Effector memory CD4-positive, alpha-beta T cell (primary cell): ENCODE data around the gene KNOP1.

Experiments
- DNase-seq, 3 donors: peaks; one replicate each; pipeline ENCODE4 v3.0.0-alpha.2; 2020
- H3K27ac ChIP-seq: 2 replicates; pipeline ENCODE4 v1.7.0; 2013; ENCODE audit warnings: mild to moderate bottlenecking, low read length, moderate library complexity; ENCODE audit not compliant: insufficient read depth, poor library complexity, severe bottlenecking
- H3K27me3 ChIP-seq: replicated peaks from 2 replicates; pipeline ENCODE4 v1.7.0; 2013; ENCODE audit warnings: mild to moderate bottlenecking, low read length; ENCODE audit not compliant: insufficient read depth, control insufficient read depth, poor library complexity, severe bottlenecking
- H3K36me3 ChIP-seq: 2 replicates; pipeline ENCODE4 v1.7.0; 2013; ENCODE audit warnings: mild to moderate bottlenecking, low read length, moderate library complexity; ENCODE audit not compliant: control insufficient read depth, insufficient read depth
- H3K4me1 ChIP-seq: 2 replicates; pipeline ENCODE4 v1.7.0; 2013; ENCODE audit warnings: low read length, mild to moderate bottlenecking; ENCODE audit not compliant: control insufficient read depth, insufficient read depth, poor library complexity, severe bottlenecking
- H3K4me3 ChIP-seq: 2 replicates; pipeline ENCODE4 v1.7.0; 2013; ENCODE audit warnings: low read length, low read depth, mild to moderate bottlenecking; ENCODE audit not compliant: insufficient read depth, poor library complexity, severe bottlenecking
- H3K9me3 ChIP-seq: 2 replicates; pipeline ENCODE4 v1.7.0; 2013; ENCODE audit warnings: mild to moderate bottlenecking, low read length, moderate library complexity; ENCODE audit not compliant: control insufficient read depth
- total RNA-seq, 3 donors: gene quantifications; one replicate each; lab custom pipeline; 2026; lab: John Stamatoyannopoulos, UW

The KNOP1 gene, protein sequence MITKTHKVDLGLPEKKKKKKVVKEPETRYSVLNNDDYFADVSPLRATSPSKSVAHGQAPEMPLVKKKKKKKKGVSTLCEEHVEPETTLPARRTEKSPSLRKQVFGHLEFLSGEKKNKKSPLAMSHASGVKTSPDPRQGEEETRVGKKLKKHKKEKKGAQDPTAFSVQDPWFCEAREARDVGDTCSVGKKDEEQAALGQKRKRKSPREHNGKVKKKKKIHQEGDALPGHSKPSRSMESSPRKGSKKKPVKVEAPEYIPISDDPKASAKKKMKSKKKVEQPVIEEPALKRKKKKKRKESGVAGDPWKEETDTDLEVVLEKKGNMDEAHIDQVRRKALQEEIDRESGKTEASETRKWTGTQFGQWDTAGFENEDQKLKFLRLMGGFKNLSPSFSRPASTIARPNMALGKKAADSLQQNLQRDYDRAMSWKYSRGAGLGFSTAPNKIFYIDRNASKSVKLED
- total RNA-seq, result 12.4 to 20.1 (median 15.2) reads per million in 3 donors

DNA sequence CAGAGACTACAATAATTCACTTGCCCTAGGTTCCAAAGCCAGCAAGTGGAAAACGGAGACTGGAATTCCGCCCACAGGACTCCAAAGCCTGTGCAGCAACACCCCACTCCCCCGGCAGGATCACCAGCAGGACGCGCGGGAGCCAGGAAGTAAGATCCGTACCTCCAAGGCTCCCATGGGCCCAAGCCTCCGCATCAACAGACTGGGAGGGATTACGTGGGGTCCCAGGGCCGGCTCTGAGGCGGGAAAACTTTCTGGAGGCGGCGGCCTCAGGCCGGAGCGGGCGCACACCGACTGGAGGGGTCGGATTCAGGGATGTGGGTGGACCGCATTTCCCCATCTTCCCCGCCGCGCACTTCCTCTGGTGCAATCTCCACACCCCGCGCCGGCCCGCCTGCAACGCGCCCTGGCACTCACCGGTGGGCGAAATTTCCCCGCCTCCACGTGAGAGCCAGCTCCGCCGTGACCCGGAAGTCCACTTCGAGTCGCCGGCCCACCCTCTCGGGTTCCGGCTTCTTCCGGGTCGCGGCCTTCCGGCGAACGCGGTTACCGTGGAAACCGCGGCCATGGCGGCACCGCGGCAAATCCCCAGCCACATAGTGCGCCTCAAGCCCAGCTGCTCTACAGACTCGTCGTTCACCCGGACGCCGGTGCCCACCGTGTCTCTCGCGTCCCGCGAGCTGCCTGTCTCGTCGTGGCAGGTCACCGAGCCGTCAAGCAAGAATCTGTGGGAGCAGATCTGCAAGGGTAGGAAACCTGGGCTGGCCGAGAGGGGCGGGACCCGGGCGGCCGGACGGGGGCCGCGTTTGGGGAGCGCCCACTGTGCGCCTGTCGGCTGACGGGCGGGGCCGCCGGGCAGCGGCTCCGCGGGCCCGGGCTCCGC is at the start of gene KNOP1, which contains the start of gene IQCK:
TSS of gene KNOP1 (minus strand) at position 487 of the 883 bp plus-strand sequence. CDS start 3,192 bp downstream, outside the sequence.
TSS of gene IQCK (plus strand) at position 531 of the 883 bp plus-strand sequence. CDS start at position 567, 36 bp downstream.
- peaks cover 17% of the 10 kb centered on the region for H3K36me3 ChIP-seq
- H3K4me1 ChIP-seq, result peaks cover 4% of the 10 kb centered on the region
- H3K27ac ChIP-seq, result peak within 1 kb of the TSS; percentile 75
- no peaks in the 10 kb centered on the region for H3K27me3 ChIP-seq
- no peaks in the 10 kb centered on the region for H3K9me3 ChIP-seq
- peak; percentile 81 to 87 (median 86) for DNase-seq
- H3K4me3 ChIP-seq, result peak within 1 kb of the TSS; percentile 91

DNA sequence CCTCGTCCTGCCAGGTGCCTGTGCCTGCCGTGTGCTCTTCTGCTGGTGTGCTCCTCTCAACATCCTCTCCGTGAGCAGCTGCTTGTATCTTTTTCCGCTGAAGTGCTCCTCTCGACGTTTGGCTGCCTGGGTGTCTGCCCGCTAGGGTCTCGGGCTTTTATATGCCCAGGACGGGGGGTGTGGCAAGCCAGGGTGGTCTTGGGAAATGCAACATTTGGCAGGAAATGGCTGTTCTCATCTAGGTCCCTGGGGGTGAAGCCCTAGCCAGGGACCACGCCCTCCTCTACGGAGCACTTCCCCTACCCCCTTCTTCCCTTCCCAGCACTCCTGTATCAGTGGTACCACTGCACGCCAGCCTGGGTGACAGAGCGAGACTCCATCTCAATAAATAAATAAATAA is 49.5 kb upstream of the KNOP1 start:
- DNase-seq, result no peak
- Histone ChIP-seq H3K27ac (no peak overlapping the region), H3K4me1 (no peaks in the 10 kb centered on the region), H3K27me3 (no peaks in the 10 kb centered on the region), H3K36me3 (no peaks in the 10 kb centered on the region), H3K4me3 (no peak overlapping the region), H3K9me3 (no peaks in the 10 kb centered on the region)

DNA sequence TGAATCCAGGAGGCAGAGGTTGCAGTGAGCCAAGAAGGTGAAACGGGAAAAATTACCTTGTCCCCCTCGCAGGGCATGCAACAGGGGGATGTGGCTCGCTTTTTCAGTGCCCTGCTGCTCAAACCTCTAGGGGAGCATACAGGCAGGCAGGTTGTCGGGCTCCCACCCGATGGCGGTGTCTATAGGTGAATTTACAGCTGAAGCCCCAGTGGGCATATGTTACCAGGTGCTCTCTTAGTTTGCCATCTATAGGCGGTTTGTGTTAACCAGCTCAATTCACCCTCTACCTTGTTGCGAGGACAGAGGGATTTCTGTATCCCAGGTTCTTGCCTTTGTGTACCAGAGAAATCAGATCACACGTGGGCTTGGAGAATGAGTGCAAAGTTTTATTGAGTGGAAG is 49.0 kb upstream of the KNOP1 start:
- Histone ChIP-seq H3K27me3 (no peaks in the 10 kb centered on the region), H3K27ac (no peak overlapping the region), H3K36me3 (no peaks in the 10 kb centered on the region), H3K4me3 (no peak overlapping the region), H3K9me3 (no peaks in the 10 kb centered on the region), H3K4me1 (no peaks in the 10 kb centered on the region)
- no peak for DNase-seq

DNA sequence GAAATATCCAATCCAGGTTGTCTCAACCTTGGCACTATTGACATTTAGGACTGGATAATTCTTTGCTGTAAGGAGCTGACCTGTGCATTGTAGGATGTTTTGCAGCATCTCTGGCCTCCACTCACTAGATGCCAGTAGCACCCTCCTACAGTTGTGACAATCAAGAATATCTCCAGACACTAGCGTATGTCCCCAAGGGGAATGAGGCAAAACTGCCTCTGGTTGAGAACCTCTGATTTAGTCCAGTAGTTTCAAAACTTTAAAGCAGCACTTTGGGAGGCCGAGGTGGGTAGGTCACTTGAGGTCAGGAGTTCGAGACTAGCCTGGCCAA is 48.5 kb upstream of the KNOP1 start:
- Histone ChIP-seq H3K4me1 (no peaks in the 10 kb centered on the region), H3K9me3 (no peaks in the 10 kb centered on the region), H3K36me3 (no peaks in the 10 kb centered on the region), H3K27me3 (no peaks in the 10 kb centered on the region), H3K4me3 (no peak overlapping the region), H3K27ac (no peak overlapping the region)
- DNase-seq, result no peak

DNA sequence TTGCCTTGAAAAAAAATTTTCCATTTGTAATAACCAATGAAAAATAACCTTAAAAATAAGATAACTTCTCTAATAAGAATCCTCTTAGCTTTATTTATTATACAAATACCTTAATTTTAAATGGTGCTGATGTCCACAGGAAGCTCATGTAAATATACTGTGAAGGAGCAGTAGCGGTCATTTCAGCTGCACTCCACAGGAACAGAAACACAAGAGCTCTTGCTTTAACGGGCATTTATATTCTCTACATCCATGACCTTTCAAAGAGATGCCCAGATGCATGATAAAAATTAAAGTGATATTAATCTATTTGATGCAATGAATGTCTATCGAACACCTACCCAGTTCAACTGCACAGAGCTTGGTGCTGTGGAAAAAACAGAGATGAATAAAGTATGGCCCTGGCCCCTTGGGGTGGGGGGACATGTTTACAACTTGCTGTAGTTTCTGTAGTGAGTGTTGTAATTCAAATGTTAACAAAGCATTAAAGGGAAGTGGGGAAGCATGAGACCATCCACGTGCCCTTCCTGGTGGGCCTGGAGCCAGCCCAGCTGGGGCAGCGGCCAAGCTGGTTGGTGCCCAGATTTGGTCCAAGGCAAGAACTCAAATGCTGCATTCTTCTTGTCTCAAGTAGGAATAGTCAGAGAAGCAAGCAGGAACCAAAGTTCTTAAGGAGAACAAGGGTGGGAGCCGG is 48.0 kb upstream of the KNOP1 start:
- Histone ChIP-seq H3K27me3 (no peaks in the 10 kb centered on the region), H3K36me3 (no peaks in the 10 kb centered on the region), H3K27ac (no peak overlapping the region), H3K9me3 (no peaks in the 10 kb centered on the region), H3K4me1 (no peaks in the 10 kb centered on the region), H3K4me3 (no peak overlapping the region)
- DNase-seq, result no peak

DNA sequence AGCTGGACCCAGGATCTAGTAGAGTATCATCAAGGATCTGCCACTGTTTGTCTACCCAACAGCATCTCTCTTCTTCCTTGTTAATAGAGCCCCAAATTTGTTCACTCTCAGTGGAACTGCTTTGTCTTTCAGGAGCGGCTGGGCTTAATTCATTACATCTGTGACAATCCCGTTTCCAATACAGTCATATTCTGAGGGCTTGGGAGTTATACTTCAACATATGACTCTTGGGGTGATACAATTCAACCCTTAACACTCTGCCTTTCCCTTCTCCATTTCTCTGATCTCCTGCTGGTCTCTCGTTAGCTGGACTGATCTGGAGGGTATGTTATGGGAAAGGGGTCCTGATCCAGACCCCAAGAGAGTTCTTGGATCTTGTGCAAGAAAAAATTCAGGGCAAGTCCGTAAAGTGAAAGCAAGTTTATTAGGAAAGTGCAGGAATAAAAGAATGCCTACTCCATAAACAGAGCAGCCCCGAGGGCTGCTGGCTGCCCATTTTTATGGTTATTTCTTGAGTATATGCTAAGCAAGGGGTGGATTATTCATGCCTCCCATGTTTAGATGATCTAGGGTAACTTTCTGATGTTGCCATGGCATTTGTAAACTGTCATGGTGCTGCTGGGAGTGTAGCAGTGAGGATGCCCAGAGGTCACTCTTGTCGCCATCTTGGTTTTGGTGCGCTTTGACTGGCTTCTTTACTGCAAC is 42.5 kb upstream of the KNOP1 start:
- Histone ChIP-seq H3K9me3 (no peaks in the 10 kb centered on the region), H3K27me3 (no peaks in the 10 kb centered on the region), H3K27ac (no peak overlapping the region), H3K4me1 (no peaks in the 10 kb centered on the region), H3K4me3 (no peak overlapping the region), H3K36me3 (no peaks in the 10 kb centered on the region)
- no peak for DNase-seq

DNA sequence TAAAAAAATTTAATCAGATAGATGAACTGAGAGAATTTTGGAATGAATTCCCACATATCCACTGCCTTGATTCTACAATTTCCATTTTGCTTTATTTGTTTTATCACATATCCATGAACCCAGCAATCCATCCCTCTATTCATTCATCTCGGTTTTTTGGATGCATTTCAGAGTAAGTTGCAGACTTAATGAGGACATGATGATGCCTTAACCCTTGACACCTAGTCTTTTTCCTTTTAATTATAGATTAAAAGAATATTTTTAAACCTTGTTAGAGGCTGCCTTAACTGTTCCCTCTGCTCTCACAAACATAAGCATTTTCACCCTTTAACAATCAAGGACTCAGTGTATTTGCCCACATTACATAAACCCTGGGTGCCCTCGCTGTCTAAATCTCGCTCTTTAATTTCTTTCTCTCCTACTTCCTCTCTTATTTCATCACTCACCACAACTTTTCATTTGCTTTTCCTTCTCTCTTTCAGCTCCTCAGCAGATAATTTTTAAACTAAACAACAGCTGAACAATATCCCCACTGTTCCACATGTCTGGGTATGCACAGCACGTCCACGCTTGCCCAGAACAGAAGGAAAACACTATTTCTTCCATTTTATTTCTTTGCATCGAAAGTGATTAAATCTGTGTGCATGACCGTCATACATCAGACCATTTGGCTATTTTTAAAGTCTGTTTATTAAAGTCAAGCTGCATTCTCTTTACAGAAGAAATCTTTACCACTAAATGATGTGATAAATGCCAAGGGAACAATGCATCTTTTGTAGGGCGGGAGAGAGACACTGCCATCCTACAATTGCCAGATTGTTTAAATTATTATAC is 40.0 kb upstream of the KNOP1 start:
- H3K9me3 ChIP-seq, result no peaks in the 10 kb centered on the region
- no peaks in the 10 kb centered on the region for H3K27me3 ChIP-seq
- no peak overlapping the region for H3K27ac ChIP-seq
- H3K36me3 ChIP-seq, result no peaks in the 10 kb centered on the region
- DNase-seq, result no peak
- no peaks in the 10 kb centered on the region for H3K4me1 ChIP-seq
- H3K4me3 ChIP-seq, result no peak overlapping the region

DNA sequence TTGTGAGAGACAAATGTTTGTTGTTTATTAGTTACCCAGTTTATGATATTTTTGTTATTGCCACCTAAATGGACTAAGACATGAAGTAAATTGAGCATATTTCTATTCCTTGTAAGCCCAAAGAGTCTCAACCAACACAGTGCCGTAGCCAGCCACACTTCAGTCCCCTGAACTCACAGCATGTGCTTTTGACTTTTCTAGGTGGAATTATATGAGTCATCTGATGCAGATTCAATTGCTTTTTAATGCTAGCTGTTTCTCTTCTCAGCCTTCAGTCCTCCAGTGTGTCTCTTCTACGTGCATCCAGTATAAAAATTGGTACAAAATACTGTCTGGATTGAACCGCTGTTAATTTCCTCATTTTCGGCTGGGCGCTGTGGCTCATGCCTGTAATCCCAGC is 39.0 kb upstream of the KNOP1 start:
- Histone ChIP-seq H3K4me3 (no peak overlapping the region), H3K4me1 (no peaks in the 10 kb centered on the region), H3K9me3 (no peaks in the 10 kb centered on the region), H3K27me3 (no peaks in the 10 kb centered on the region), H3K27ac (no peak overlapping the region), H3K36me3 (no peaks in the 10 kb centered on the region)
- DNase-seq, result no peak

DNA sequence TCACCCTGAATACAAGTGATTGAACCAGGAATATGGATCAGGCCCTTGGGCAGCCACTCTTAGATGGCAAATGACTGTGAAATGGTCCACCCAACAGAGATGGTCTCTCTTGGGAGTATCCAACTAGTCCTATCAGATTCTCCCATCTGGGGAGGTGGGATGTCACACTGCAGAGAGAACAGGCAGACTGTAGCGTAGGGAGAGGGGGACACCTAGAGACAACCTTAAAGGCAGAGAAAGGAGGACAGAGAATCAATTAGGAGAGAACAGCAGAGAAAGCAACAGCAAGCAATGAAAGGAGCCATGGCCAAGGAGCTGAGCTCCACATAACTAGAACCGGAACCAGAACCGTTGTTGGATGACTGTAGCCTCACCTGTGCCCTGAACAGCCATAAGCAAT is 37.2 kb upstream of the KNOP1 start:
- Histone ChIP-seq H3K9me3 (no peaks in the 10 kb centered on the region), H3K27me3 (no peaks in the 10 kb centered on the region), H3K36me3 (no peaks in the 10 kb centered on the region), H3K4me1 (no peaks in the 10 kb centered on the region), H3K27ac (no peak overlapping the region), H3K4me3 (no peak overlapping the region)
- no peak for DNase-seq
